Esophagus muscularis mucosa (tissue), 4 donors: ENCODE results near the gene ZNF775. TPM values are rescaled to one million over a fixed set of nuclear protein-coding genes. Genes with fewer than 3 reads are reported as not detected.

Source experiments
- DNase-seq: peaks from one replicate; pipeline ENCODE4 v3.0.0-alpha.2; 2017; ENCODE audit errors: extremely low spot score
- H3K27ac ChIP-seq, 4 donors: fragments of 200-600 bp; sonication (generic); replicated peaks in 1 of 4; 1 replicate in 3 of 4; 2 replicates in 1 of 4; pipeline ENCODE4 v1.5.1; 2016 to 2019; ENCODE audit warnings: mild to moderate bottlenecking in 1 of 4
- H3K27me3 ChIP-seq, 4 donors: fragments of 200-600 bp; sonication (generic); one replicate each; pipeline versions ENCODE4 v1.5.1 to v1.6.0; 2016 to 2019
- H3K36me3 ChIP-seq, 4 donors: fragments of 200-600 bp; sonication (generic); one replicate each; pipeline ENCODE4 v1.5.1; 2016 to 2019
- H3K4me1 ChIP-seq, 4 donors: fragments of 200-600 bp; sonication (generic); one replicate each; pipeline ENCODE4 v1.5.1; 2016 to 2019
- H3K4me3 ChIP-seq, 4 donors: fragments of 200-600 bp; sonication (generic); 1 replicate in 2 of 4; 2 replicates in 2 of 4; pipeline ENCODE4 v1.5.1; 2016 to 2019; ENCODE audit warnings: mild to moderate bottlenecking in 4 of 4, moderate library complexity in 1 of 4
- H3K9me3 ChIP-seq, 4 donors: fragments of 200-600 bp; sonication (generic); 1 replicate in 3 of 4; 2 replicates in 1 of 4; pipeline ENCODE4 v1.5.1; 2016 to 2019
- CTCF ChIP-seq, 3 experiments: fragments of 200-600 bp in 2 of 3; fragments of 450-650 bp in 1 of 3; sonication (generic) in 2 of 3; IDR thresholded peaks; one replicate each; pipeline ENCODE4 v1.5.1; 2017 to 2019; ENCODE audit warnings: antibody characterized with exemption in 3 of 3, mild to moderate bottlenecking in 2 of 3, moderate library complexity in 1 of 3
- EP300 ChIP-seq: sonication (generic); formaldehyde crosslinking; IDR thresholded peaks from one replicate; pipeline ENCODE4 v1.6.1; 2017; ENCODE audit warnings: antibody characterized with exemption
- POLR2A ChIP-seq: fragments of 450-650 bp; IDR thresholded peaks from one replicate; pipeline ENCODE4 v1.6.1; 2017; ENCODE audit warnings: antibody characterized with exemption, moderate library complexity, mild to moderate bottlenecking, low read depth
- POLR2AphosphoS5 ChIP-seq, 2 donors: sonication (generic); formaldehyde crosslinking; IDR thresholded peaks; one replicate each; pipeline ENCODE4 v1.6.1; 2017; ENCODE audit warnings: antibody characterized with exemption in 2 of 2
- WGBS: methylation state at CpG from one replicate; pipeline ENCODE4 v1.1.5; 2018; 5-methylcytosine and 5-hydroxymethylcytosine counted together
- intact Hi-C: fragments of 100-400 bp; cut with DNase I; formaldehyde crosslinking; loops from one replicate; pipeline ENCODE4 v1.15.1; 2023
- total RNA-seq, 4 donors: library from RNA; depleted of rRNA; stranded (reverse); fragments of >200 nt; gene quantifications; one replicate each; pipeline versions ENCODE4 v1.1.0 to v1.2.1, GENCODE V29; 2016

Gene ZNF775
- total RNA-seq, 4 donors from 2014 or later: 6.6 to 19.8 (median 15.0) TPM

DNA sequence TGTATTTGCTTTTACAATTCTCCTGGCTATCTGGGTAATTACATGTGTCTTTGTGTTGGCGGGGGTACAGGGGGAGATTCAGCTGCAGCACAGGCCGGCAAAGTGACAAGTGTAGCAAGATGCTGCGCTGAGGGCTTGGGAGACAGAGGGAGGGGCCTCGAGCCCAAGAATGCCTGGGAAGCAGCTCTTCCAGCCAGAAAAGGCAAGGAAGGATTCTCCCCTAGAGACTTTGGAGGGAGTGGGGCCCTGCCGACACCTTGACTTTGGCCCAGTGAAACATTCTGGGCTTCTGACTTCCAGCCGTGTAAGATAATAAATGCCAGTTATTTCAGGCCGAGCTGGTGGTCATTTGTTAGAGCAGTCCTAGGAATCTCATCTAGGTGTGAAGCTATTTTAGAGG, 17.7 kb upstream of the ZNF775 start:
- Histone ChIP-seq H3K4me1 (peaks cover 0 to 19% (median 16%) of the 10 kb centered on the region in 4 donors), H3K27me3 (no peaks in the 10 kb centered on the region), H3K4me3 (no peak overlapping the region), H3K27ac (peak overlapping the region in 3 of 4 donors; percentile 24 to 61 (median 47)), H3K9me3 (no peaks in the 10 kb centered on the region), H3K36me3 (no peaks in the 10 kb centered on the region)
- WGBS: 58% methylated on average over 7 of the region's 7 CpGs
- TF ChIP-seq POLR2A: no peak
- no peak for TF ChIP-seq EP300
- no peak for TF ChIP-seq CTCF (IDR thresholded peaks at IDR 0.05)
- no peak for TF ChIP-seq POLR2AphosphoS5 (IDR thresholded peaks at IDR 0.05)
- intact Hi-C loops: no loop called here
- no peak for DNase-seq

GRCh38 chr7:150361807-150362621, 17.1 kb upstream of the ZNF775 start:
- 62% methylated on average over 18 of the region's 18 CpGs for WGBS
- H3K27me3 ChIP-seq: no peaks in the 10 kb centered on the region
- DNase-seq: no peak
- intact Hi-C loops: no loop called here
- H3K36me3 ChIP-seq: no peaks in the 10 kb centered on the region
- no peak overlapping the region for H3K4me3 ChIP-seq
- TF ChIP-seq POLR2A (no peak), EP300 (no peak), POLR2AphosphoS5 (IDR thresholded peaks at IDR 0.05) (no peak), CTCF (IDR thresholded peaks at IDR 0.05) (no peak)
- no peaks in the 10 kb centered on the region for H3K9me3 ChIP-seq
- H3K27ac ChIP-seq: peak overlapping the region in 3 of 4 donors; percentile 24 to 61 (median 47)
- H3K4me1 ChIP-seq: peaks cover 0 to 19% (median 16%) of the 10 kb centered on the region in 4 donors

DNA sequence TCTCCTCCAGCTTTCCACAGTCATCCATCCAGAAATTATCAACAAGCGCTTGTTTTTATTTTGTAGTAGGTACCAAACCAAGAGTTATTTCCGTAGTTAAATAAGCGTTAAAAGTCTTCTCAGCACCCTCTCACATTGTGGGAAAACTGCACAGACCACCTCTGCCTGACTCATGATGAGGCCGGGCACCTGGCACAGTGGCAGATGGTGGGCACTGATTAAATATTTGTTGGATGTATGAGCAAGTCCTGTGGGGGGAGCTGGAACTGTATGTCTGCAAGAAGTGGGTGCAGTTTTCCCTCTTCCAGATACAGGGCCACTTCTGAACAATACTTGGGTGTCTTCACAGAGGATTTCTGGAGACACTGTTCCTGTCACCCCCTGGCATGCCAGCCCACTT, 15.8 kb upstream of the ZNF775 start:
- Histone ChIP-seq H3K27me3 (no peaks in the 10 kb centered on the region), H3K4me1 (peaks cover 6 to 29% (median 23%) of the 10 kb centered on the region in 4 donors), H3K27ac (no peak overlapping the region), H3K4me3 (no peak overlapping the region), H3K9me3 (no peaks in the 10 kb centered on the region), H3K36me3 (no peaks in the 10 kb centered on the region)
- TF ChIP-seq CTCF (IDR thresholded peaks at IDR 0.05) (no peak), POLR2AphosphoS5 (IDR thresholded peaks at IDR 0.05) (no peak), POLR2A (no peak), EP300 (no peak)
- WGBS: 82% methylated on average over 4 of the region's 4 CpGs
- DNase-seq: no peak
- intact Hi-C loops: no loop called here

- H3K4me1 ChIP-seq: peaks cover 6 to 29% (median 23%) of the 10 kb centered on the region in 4 donors
- TF ChIP-seq CTCF (IDR thresholded peaks at IDR 0.05) (no peak), POLR2A (no peak), POLR2AphosphoS5 (IDR thresholded peaks at IDR 0.05) (no peak), EP300 (no peak)
- H3K27ac ChIP-seq: no peak overlapping the region
- 73% methylated on average over 5 of the region's 5 CpGs for WGBS
- H3K4me3 ChIP-seq: no peak overlapping the region
- DNase-seq: no peak
- H3K9me3 ChIP-seq: no peaks in the 10 kb centered on the region
- intact Hi-C loops: no loop called here
- H3K27me3 ChIP-seq: no peaks in the 10 kb centered on the region
- H3K36me3 ChIP-seq: no peaks in the 10 kb centered on the region
Observed at GRCh38 chr7:150363872-150364271, 15.3 kb upstream of the ZNF775 start.
